Uterus (tissue), 4 donors: Measurements from ENCODE around the gene ST7. TPM values are rescaled to one million over a fixed set of nuclear protein-coding genes. Genes with fewer than 3 reads are reported as not detected.

ENCODE experiments used
- DNase-seq, 2 donors: peaks; one replicate each; pipeline ENCODE4 v3.0.0-alpha.2; 2019 to 2020
- H3K27ac ChIP-seq, 2 donors: fragments of 200-600 bp; sonication (generic); 1 replicate in 1 of 2; 2 replicates in 1 of 2; pipeline ENCODE4 v1.5.1; 2016 to 2018
- H3K27me3 ChIP-seq, 2 donors: fragments of 200-600 bp; sonication (generic); one replicate each; pipeline ENCODE4 v1.5.1; 2018 to 2019; ENCODE audit warnings: control low read depth in 1 of 2
- H3K36me3 ChIP-seq, 2 donors: fragments of 200-600 bp; sonication (generic); one replicate each; pipeline ENCODE4 v1.5.1; 2019; ENCODE audit warnings: control low read depth in 1 of 2
- H3K4me1 ChIP-seq, 2 donors: fragments of 200-600 bp; sonication (generic); one replicate each; pipeline ENCODE4 v1.5.1; 2018 to 2019; ENCODE audit warnings: control low read depth in 1 of 2
- H3K4me3 ChIP-seq, 2 donors: fragments of 200-600 bp; sonication (generic); 1 replicate in 1 of 2; 2 replicates in 1 of 2; pipeline ENCODE4 v1.5.1; 2018 to 2019; ENCODE audit warnings: mild to moderate bottlenecking in 1 of 2
- H3K9me3 ChIP-seq, 2 donors: fragments of 200-600 bp; sonication (generic); one replicate each; pipeline ENCODE4 v1.5.1; 2019; ENCODE audit warnings: control low read depth in 1 of 2
- CTCF ChIP-seq, 4 experiments: fragments of 200-600 bp in 2 of 4; fragments of 450-650 bp in 2 of 4; sonication (generic) in 2 of 4; IDR thresholded peaks; one replicate each; pipeline ENCODE4 v1.5.1; 2016 to 2019; ENCODE audit warnings: antibody characterized with exemption in 4 of 4, mild to moderate bottlenecking in 2 of 4, moderate library complexity in 1 of 4
- POLR2A ChIP-seq, 2 donors: fragments of 450-650 bp; IDR thresholded peaks; one replicate each; pipeline ENCODE4 v1.6.1; 2016; ENCODE audit warnings: antibody characterized with exemption in 2 of 2, mild to moderate bottlenecking in 1 of 2, moderate library complexity in 1 of 2
- intact Hi-C: fragments of 100-400 bp; cut with DNase I; formaldehyde crosslinking; loops from one replicate; pipeline ENCODE4 v1.15.1; 2023; ENCODE audit warnings: low total_unique reads
- total RNA-seq, 4 donors: library from RNA; depleted of rRNA in 3 of 4; stranded (reverse); fragments of >200 nt in 3 of 4; gene quantifications; one replicate each; pipeline versions ENCODE4 v1.1.0 to v1.2.4, GENCODE V29; 2014 to 2023
- donor health status: DM: yes; HTN: yes; CAD: no.

The ST7 gene
- total RNA-seq, 4 donors from 2014 or later: 27.4 to 41.0 (median 31.4) TPM

- no peak overlapping the region for H3K4me3 ChIP-seq
- TF ChIP-seq POLR2A (IDR thresholded peaks at IDR 0.05): no peak
- TF ChIP-seq CTCF (IDR thresholded peaks at IDR 0.05): no peak
- H3K9me3 ChIP-seq: no peaks in the 10 kb centered on the region
- H3K4me1 ChIP-seq: no peaks in the 10 kb centered on the region
- no peak for DNase-seq
- intact Hi-C loops: no loop called here
- no peaks in the 10 kb centered on the region for H3K36me3 ChIP-seq
- H3K27me3 ChIP-seq: no peaks in the 10 kb centered on the region
- peak overlapping the region; percentile 23 to 62 for H3K27ac ChIP-seq
Measured at GRCh38 chr7:117158941-117159697, 205.8 kb downstream of the ST7 start.

DNA sequence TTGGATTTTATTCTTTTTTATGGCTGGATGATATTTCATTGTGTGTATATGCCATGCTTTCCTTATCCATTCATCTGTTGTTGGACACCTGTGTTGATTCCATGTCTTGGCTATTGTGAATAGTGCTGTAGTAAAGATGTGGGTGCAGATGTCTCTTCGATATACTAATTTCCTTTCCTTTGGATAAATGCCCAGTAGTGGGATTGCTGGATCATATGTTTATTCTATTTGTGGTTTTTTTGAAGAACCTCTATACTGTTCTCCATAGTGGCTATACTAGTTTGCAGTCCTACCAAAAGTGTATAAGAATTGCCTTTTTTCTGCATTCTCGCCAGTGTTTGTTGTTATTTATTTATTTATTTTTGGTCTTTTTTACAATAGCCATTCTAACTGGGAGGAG, 209.8 kb downstream of the ST7 start:
- DNase-seq: no peak
- no peaks in the 10 kb centered on the region for H3K27me3 ChIP-seq
- no peaks in the 10 kb centered on the region for H3K9me3 ChIP-seq
- H3K4me1 ChIP-seq: no peaks in the 10 kb centered on the region
- no peak overlapping the region for H3K27ac ChIP-seq
- H3K4me3 ChIP-seq: no peak overlapping the region
- H3K36me3 ChIP-seq: no peaks in the 10 kb centered on the region
- TF ChIP-seq POLR2A (IDR thresholded peaks at IDR 0.05) (no peak), CTCF (IDR thresholded peaks at IDR 0.05) (no peak)
- intact Hi-C loops: no loop called here

DNA sequence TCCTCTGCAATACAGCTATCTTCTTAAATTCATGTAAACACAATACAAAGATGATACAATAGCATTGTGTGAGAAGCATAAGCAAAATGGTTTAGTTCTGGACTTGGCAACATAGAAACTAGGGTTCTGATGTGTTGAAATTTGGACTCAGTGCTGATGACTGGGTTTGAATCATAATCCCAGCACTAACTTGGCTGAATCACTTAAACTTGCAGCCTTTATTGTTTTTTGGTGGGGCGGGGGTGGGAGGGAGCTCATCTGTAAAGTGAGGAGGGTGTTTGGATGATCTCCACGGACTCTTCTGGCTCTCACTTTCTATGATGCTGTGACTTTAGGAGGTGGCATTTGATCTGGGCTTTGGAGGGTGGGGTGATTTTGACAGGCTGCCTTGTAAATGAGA, 211.3 kb downstream of the ST7 start:
- Histone ChIP-seq H3K4me3 (no peak overlapping the region), H3K27me3 (no peaks in the 10 kb centered on the region), H3K9me3 (no peaks in the 10 kb centered on the region), H3K27ac (no peak overlapping the region), H3K36me3 (no peaks in the 10 kb centered on the region), H3K4me1 (no peaks in the 10 kb centered on the region)
- TF ChIP-seq POLR2A (IDR thresholded peaks at IDR 0.05): no peak
- no peak for TF ChIP-seq CTCF (IDR thresholded peaks at IDR 0.05)
- intact Hi-C loops: no loop called here
- DNase-seq: no peak

DNA sequence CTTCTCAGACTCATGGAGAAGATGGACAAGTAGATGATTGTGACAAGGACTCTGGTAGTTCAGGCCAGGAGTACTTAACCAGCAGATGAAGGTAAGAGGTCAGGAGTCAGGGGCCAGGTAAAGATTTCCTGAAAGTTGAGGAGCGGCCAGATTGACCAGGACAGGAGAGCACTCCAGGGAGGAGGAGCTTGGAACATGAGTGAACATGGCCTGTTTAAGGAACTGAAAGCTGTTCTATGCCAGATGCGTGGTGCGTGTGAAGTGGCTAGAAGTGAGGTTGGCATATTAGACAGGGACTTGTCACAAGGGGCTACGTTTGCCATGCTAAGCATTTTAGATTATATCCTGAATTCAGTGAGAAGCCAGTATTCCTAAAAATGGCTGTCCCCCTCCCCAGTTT, 212.4 kb downstream of the ST7 start:
- TF ChIP-seq CTCF (IDR thresholded peaks at IDR 0.05): no peak
- Histone ChIP-seq H3K9me3 (no peaks in the 10 kb centered on the region), H3K4me1 (no peaks in the 10 kb centered on the region), H3K36me3 (no peaks in the 10 kb centered on the region), H3K27me3 (no peaks in the 10 kb centered on the region), H3K27ac (no peak overlapping the region), H3K4me3 (no peak overlapping the region)
- no peak for DNase-seq
- intact Hi-C loops: no loop called here

- no peaks in the 10 kb centered on the region for H3K27me3 ChIP-seq
- H3K27ac ChIP-seq: no peak overlapping the region
- no peaks in the 10 kb centered on the region for H3K9me3 ChIP-seq
- intact Hi-C loops: no loop called here
- H3K36me3 ChIP-seq: no peaks in the 10 kb centered on the region
- no peak overlapping the region for H3K4me3 ChIP-seq
- TF ChIP-seq CTCF (IDR thresholded peaks at IDR 0.05) (no peak), POLR2A (IDR thresholded peaks at IDR 0.05) (no peak)
- DNase-seq: no peak
- H3K4me1 ChIP-seq: no peaks in the 10 kb centered on the region
Measured at GRCh38 chr7:117169907-117170306, 216.6 kb downstream of the ST7 start.
